Kidney epithelial cell (primary cell): Measurements from ENCODE around the gene PPP1R3F. TPM values are rescaled to one million over a fixed set of nuclear protein-coding genes. Genes with fewer than 3 reads are reported as not detected.

Experiments used
- DNase-seq: peaks from one replicate; pipeline ENCODE4 v3.0.0-alpha.2; 2010; ENCODE audit warnings: low read depth
- H3K27me3 ChIP-seq: 2 replicates; pipeline ENCODE4 v1.6.0; 2011; ENCODE audit warnings: low read length; ENCODE audit not compliant: control insufficient read depth, insufficient read depth
- H3K36me3 ChIP-seq: 2 replicates; pipeline ENCODE4 v1.5.1; 2011; ENCODE audit warnings: low read length; ENCODE audit not compliant: control insufficient read depth, insufficient read depth
- H3K4me3 ChIP-seq: 2 replicates; pipeline ENCODE4 v1.5.1; 2011; ENCODE audit warnings: low read depth, mild to moderate bottlenecking, control low read depth, low read length
- CTCF ChIP-seq: IDR thresholded peaks from 2 replicates; pipeline ENCODE4 v1.5.1; 2011; ENCODE audit warnings: mild to moderate bottlenecking, moderate library complexity, low read length, control low read depth, inconsistent platforms; ENCODE audit not compliant: insufficient read depth, poor library complexity, severe bottlenecking
- total RNA-seq: library from RNA; depleted of rRNA; stranded (reverse); fragments of >200 nt; gene quantifications from 2 replicates; pipeline ENCODE4 v1.2.3, GENCODE V29; 2015

The PPP1R3F gene
- total RNA-seq, 1 donor from 2014 or later = 4.3 TPM

- no peaks in the 10 kb centered on the region for H3K27me3 ChIP-seq
- DNase-seq = no peak
- H3K36me3 ChIP-seq = no peaks in the 10 kb centered on the region
- H3K4me3 ChIP-seq = peak overlapping the region; percentile 63
- no peak for TF ChIP-seq CTCF
Observed at GRCh38 chrX:49270249-49270921, 792 bp downstream of the PPP1R3F start.

GRCh38 chrX:49271341-49271740 lies 1.7 kb downstream of the PPP1R3F start:
- no peak overlapping the region for H3K4me3 ChIP-seq
- no peak for DNase-seq
- H3K36me3 ChIP-seq = no peaks in the 10 kb centered on the region

GRCh38 chrX:49272421-49272820 lies 2.8 kb downstream of the PPP1R3F start:
- no peaks in the 10 kb centered on the region for H3K36me3 ChIP-seq
- no peaks in the 10 kb centered on the region for H3K27me3 ChIP-seq
- TF ChIP-seq CTCF = no peak
- DNase-seq = no peak
- H3K4me3 ChIP-seq = no peak overlapping the region

More at GRCh38 chrX:49271341-49271740, 1.7 kb downstream of the PPP1R3F start:
- H3K27me3 ChIP-seq = no peaks in the 10 kb centered on the region
- TF ChIP-seq CTCF = no peak

- DNase-seq = no peak
- Histone ChIP-seq H3K4me3 (no peak overlapping the region), H3K27me3 (no peaks in the 10 kb centered on the region), H3K36me3 (no peaks in the 10 kb centered on the region)
- TF ChIP-seq CTCF = no peak
Observed at GRCh38 chrX:49273181-49273727, 3.7 kb downstream of the PPP1R3F start.

GRCh38 chrX:49276207-49276606 lies 6.6 kb downstream of the PPP1R3F start:
- H3K36me3 ChIP-seq = no peaks in the 10 kb centered on the region
- no peaks in the 10 kb centered on the region for H3K27me3 ChIP-seq
- H3K4me3 ChIP-seq = no peak overlapping the region
- TF ChIP-seq CTCF = no peak
- no peak for DNase-seq
